Ishikawa (cell line): Measurements from ENCODE around the gene GPR39.

Experiments
- CEBPB ChIP-seq: IDR thresholded peaks from 2 replicates; pipeline ENCODE4 v1.6.1; 2012
- CREB1 ChIP-seq: IDR thresholded peaks from 2 replicates; pipeline ENCODE4 v1.6.1; 2012; ENCODE audit warnings: low read depth
- EGR1 ChIP-seq: IDR thresholded peaks from 2 replicates; pipeline ENCODE4 v1.6.1; 2012
- EP300 ChIP-seq: IDR thresholded peaks from 2 replicates; pipeline ENCODE4 v1.6.1; 2012; ENCODE audit warnings: borderline replicate concordance
- FOXM1 ChIP-seq: IDR thresholded peaks from 2 replicates; pipeline ENCODE4 v1.6.1; 2012; ENCODE audit warnings: low read depth, borderline replicate concordance
- MAX ChIP-seq: IDR thresholded peaks from 2 replicates; pipeline ENCODE4 v1.6.1; 2012
- NFIC ChIP-seq: IDR thresholded peaks from 2 replicates; pipeline ENCODE4 v1.6.1; 2012
- RAD21 ChIP-seq: IDR thresholded peaks from 2 replicates; pipeline ENCODE4 v1.6.1; 2012; ENCODE audit warnings: low read depth
- REST ChIP-seq: IDR thresholded peaks from 2 replicates; pipeline ENCODE4 v1.6.1; 2012; ENCODE audit warnings: low read depth, mild to moderate bottlenecking
- TAF1 ChIP-seq: IDR thresholded peaks from 2 replicates; pipeline ENCODE4 v1.6.1; 2012; ENCODE audit warnings: low read depth, mild to moderate bottlenecking
- TCF12 ChIP-seq: IDR thresholded peaks from 2 replicates; pipeline ENCODE4 v1.6.1; 2012; ENCODE audit warnings: low read depth
- TEAD4 ChIP-seq: IDR thresholded peaks from 2 replicates; pipeline ENCODE4 v1.6.1; 2012
- USF1 ChIP-seq: IDR thresholded peaks from 2 replicates; pipeline ENCODE4 v1.6.1; 2012
- YY1 ChIP-seq: IDR thresholded peaks from 2 replicates; pipeline ENCODE4 v1.6.1; 2012; ENCODE audit warnings: low read depth
- ZBTB7A ChIP-seq: IDR thresholded peaks from 2 replicates; pipeline ENCODE4 v1.6.1; 2012; ENCODE audit warnings: low read depth

The GPR39 gene

GRCh38 chr2:132577686-132578085 lies 161.1 kb downstream of the GPR39 start:
- no peak for TF ChIP-seq NFIC
- TF ChIP-seq ZBTB7A, result no peak
- no peak for TF ChIP-seq TCF12
- TF ChIP-seq FOXM1, result no peak
- TF ChIP-seq TEAD4, result no peak
- TF ChIP-seq MAX, result no peak
- TF ChIP-seq RAD21, result no peak
- TF ChIP-seq CREB1, result no peak
- no peak for TF ChIP-seq REST
- TF ChIP-seq CEBPB, result no peak

- TF ChIP-seq TCF12 (no peak), MAX (no peak), TAF1 (no peak), EGR1 (no peak), RAD21 (no peak), EP300 (no peak), FOXM1 (no peak), REST (no peak), CEBPB (no peak)
These were observed 165.0 kb downstream of the GPR39 start for GRCh38 chr2:132581591-132581990.

- TF ChIP-seq TCF12, result no peak
- TF ChIP-seq RAD21, result no peak
- no peak for TF ChIP-seq NFIC
- TF ChIP-seq ZBTB7A, result no peak
- TF ChIP-seq USF1, result no peak
- no peak for TF ChIP-seq TAF1
- no peak for TF ChIP-seq TEAD4
- no peak for TF ChIP-seq EGR1
- TF ChIP-seq YY1, result no peak
- TF ChIP-seq CEBPB, result no peak
These were observed 165.6 kb downstream of the GPR39 start for GRCh38 chr2:132581991-132582738.

- no peak for TF ChIP-seq ZBTB7A
- TF ChIP-seq NFIC, result no peak
- TF ChIP-seq USF1, result no peak
- no peak for TF ChIP-seq EP300
- no peak for TF ChIP-seq CEBPB
- TF ChIP-seq RAD21, result no peak
- TF ChIP-seq CREB1, result no peak
- TF ChIP-seq YY1, result no peak
- no peak for TF ChIP-seq TEAD4
- TF ChIP-seq EGR1, result no peak
- no peak for TF ChIP-seq TAF1
- TF ChIP-seq MAX, result no peak
- no peak for TF ChIP-seq FOXM1
- TF ChIP-seq REST, result no peak
- no peak for TF ChIP-seq TCF12
These were observed 167.2 kb downstream of the GPR39 start for GRCh38 chr2:132583666-132584360.
